ENCODE measurements around the gene SLC5A1.

Gene SLC5A1

DNA sequence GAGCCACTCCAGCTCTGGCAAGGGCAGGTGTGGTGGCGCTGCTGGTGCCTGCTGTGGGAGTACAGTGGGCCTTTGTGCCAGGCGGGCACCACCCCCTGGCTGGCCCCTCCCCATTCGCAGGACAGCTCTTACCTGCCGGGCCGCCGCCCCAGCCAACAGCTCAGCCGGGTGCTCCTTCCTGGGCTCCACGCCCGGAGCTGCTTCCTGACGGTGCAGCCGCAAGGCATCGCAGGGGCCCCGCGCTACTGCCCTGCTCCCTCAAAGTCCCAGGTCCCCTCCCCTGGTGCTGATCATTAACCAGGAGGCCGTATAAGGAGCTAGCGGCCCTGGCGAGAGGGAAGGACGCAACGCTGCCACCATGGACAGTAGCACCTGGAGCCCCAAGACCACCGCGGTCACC lies at the start of gene SLC5A1:
TSS of gene SLC5A1 (plus strand) at position 338 of the 400 bp plus-strand sequence. CDS start at position 359, 21 bp downstream.
- DNase-seq = no peak

DNA sequence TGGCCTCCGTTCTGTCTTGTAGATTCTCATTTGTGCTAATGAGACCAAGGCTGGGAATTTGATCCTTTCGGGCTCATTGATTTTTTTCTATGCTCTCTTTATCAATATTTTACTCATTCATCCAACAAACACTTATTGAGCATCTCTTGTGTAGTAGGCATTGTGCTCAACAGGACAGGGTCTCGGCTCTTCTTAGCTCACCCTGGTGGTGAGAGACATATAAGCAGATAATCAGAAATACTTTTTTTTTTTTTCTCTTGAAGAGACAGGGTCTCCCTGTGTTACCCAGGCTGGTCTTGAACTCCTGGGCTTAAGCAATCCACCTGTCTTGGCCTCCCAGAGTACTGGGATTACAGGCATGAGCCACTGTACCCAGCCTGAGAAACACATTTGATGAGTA lies 48.0 kb upstream of the SLC5A1 start:
- DNase-seq = no peak

DNA sequence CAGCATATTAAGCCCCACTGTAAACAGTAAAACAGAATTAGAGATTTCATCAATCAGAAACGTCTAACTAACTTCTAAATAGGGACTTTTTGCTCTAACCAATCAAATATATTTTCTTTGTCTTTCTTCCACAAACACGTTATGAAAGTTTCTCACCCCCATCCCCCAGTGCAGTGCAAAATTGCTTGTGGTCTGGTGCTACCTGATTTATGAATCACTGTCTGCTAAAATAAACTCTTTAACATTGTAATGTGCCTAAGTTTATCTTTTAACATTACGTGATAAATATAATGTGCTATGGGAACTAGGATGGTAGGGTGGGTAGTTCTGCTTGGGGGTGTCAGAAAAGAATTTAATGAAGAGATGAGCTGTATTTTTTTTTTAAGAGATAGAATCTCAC lies 47.3 kb upstream of the SLC5A1 start:
- no peak for DNase-seq

DNA sequence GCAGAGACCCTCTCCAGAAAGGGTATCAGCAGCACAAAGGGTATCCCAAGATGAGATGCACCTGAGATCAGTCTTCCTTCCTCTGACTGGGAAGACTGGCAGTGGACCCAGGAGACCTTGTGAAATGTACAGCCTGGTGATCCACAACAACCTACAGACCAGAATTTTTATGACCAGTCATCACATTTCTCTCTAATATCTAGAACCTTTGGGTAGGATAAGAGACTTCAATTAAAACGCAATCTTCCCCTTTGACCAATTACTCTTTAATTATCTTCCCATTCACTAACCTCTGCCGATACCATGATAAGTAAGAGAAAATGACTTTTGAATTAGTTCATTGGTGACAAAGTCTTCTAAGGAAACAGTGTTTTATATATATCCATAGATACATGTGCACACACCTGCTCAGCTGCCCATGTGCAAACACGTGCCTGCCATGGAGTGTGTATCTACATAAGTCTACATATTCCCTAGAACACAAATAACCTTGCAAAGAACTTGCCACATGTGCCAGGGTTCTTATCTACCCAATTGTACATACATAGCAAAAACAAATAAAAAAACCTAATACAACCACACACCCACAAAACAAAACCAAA lies 44.2 kb upstream of the SLC5A1 start:
- DNase-seq = no peak

DNA sequence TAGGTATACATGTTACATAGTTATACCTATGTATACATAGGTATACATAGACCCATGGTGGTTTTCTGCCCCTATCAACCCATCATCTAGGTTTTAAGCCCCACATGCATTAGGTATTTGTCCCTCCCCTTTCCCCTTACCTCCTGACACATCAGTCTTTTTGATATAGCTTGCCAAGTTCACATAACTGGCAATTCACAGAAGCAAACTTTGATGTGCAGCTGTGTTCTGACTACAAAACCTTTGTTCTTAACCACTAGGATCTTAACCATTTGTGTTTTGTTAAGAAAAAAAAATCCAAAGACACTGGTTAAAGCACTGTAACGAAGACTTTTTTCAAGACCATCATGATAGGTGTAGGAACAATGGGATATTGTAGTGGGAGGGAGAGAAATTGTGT lies 42.9 kb upstream of the SLC5A1 start:
- DNase-seq = no peak

DNA sequence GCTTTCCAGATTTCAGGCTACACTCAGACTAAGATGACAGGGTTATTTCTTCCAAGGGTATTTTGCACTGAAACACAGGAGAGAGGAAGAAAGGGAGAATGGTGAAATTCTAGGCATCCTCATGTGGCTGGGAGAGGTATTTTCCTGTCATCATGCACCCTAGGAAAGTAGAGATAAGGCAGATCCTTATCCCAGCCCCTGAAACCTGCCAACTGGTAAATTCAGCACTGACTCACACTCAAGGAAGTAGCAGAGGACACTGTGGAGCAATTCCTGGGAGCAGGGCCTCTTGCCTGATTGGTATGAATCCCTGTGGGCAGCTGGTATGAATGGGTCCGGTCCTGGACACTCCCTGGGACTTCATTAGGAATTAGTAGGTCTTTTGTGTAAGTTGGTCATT lies 37.6 kb upstream of the SLC5A1 start:
- DNase-seq = no peak

DNA sequence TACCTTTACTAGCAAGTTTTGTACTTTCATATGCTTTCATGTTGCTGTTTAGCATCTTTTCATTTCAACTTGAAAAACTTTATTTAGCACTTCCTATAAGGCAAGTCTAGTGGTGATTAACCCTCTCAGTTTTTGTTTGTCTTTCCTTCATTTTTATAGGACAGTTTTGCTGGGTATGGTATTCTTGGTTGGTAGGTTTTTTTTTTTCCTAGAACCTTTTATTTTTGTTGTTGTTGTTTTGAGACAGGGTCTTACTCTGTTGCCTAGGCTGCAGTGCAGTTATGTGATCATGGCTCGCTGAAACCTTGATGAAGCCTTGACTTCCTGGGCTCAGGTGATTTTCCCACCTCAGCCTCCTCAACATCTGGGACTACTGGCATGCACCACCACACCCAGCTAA lies 29.9 kb upstream of the SLC5A1 start:
- DNase-seq = no peak

DNA sequence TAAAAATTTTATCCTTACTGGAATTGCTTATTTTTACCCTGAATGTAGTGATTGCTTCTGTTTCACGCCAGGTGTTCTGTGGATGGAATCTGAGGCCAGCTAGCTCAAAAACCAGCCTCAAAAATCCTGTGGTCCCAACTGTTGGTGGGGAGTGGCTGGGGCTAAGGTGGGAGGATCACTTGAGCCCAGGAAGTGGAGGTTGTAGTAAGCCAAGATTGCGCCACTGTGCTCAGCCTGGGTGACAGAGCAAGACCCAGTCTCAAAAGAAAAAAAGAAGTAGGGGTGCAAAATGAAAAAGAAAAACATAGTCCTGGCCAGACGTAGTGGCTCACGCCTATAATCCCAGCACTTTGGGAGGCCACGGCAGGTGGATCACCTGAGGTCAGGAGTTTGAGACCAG lies 27.0 kb upstream of the SLC5A1 start:
- no peak for DNase-seq

DNA sequence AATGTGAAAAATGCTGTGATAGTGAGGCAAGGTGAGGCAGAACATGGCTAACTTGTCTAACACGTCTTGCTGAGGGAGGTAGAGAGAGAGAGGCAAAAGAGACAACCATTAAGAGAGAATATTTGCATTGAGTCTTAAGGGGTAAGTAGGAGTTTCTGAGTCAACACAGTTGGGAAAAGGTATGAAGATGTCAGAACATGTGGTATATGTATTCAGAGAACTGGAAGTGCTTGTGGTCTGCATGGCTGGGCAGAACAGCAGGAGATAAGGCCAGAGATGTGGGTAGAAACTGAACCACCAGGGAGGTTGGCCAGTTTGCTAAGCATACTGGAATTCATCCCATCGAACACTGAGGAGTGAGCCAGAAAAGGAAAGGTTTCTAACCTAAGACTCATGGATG lies 25.0 kb upstream of the SLC5A1 start:
- DNase-seq = peak; percentile 13

DNA sequence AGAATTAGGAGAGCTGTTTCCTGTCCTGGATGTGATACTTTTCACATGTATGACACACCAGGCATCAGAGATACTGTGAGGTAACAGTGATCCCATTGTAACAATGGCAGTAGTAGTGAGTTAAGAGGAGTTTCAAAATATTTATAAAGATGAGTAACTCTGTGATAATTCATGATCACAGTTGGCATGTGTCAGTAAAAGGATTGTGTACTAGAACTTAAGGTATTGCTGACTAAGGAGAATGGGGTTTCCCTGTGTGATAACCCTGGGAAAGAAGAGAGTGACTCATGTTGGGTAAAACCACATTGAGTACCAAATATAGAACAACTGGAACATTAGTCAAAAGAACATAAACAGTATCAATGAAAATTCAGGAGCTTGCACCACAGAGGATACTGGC lies 22.9 kb upstream of the SLC5A1 start:
- DNase-seq = no peak

DNA sequence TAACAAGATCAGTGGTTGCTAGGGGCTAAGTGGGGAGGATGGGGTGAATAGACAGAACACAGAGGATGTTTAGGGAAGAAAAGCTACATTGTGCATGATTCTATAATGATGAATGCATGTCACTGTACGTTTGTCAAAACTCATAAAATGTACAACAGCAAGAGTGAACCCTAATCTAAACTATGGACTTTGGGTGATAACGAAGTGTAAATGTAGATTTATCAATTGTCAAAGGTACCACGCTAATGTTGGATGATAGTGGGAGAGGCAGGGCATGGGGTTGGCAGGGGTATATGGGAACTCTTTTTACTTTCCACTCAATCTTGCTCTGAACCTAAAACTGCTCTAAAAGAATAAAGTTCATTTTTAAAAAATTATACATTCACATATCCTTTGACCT lies 21.3 kb upstream of the SLC5A1 start:
- no peak for DNase-seq

DNA sequence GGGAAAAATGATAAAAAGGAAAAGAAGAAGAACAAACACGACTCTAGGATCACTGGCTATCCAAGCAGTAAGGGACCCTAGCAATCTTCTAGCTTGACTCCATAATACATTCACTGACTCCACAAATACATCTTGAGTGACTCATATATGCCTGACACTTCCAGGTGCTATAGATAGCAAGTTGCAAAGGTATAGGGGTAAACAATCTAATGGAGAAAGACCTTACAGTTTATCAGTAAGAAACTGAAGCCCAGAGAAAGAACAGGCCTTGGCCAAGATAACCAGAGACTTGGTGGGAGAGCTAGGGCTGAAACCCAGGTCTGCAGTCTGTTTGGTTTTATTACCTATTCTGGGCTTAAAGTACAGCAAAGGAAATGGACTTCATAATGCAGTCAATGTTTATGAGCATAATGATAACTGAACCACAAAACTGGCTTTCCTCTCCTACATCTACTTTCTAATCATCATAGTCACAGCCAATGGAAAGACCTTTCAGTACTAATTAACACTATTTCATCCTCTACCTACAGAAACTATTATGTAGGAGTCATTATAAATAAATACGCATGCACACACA lies 19.7 kb upstream of the SLC5A1 start:
- DNase-seq = no peak

DNA sequence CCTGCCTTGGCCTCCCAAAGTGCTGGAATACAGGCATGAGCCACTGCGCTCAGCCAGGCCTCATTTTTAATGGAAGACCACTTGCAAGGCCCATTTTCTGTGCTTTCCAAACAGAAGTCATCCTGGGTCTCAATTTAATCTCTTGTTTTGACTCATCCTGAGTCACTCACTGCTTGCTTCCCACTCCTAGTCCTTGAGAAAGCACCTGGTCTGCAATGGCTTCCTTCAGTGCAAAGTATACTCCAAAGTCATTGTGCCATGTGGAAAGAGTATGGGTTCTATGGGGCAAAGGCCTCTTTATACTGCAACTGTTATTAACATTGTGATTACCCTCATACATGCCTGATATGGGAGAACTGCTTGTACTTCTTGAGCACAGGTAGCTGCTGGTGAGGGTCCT lies 18.3 kb upstream of the SLC5A1 start:
- no peak for DNase-seq

DNA sequence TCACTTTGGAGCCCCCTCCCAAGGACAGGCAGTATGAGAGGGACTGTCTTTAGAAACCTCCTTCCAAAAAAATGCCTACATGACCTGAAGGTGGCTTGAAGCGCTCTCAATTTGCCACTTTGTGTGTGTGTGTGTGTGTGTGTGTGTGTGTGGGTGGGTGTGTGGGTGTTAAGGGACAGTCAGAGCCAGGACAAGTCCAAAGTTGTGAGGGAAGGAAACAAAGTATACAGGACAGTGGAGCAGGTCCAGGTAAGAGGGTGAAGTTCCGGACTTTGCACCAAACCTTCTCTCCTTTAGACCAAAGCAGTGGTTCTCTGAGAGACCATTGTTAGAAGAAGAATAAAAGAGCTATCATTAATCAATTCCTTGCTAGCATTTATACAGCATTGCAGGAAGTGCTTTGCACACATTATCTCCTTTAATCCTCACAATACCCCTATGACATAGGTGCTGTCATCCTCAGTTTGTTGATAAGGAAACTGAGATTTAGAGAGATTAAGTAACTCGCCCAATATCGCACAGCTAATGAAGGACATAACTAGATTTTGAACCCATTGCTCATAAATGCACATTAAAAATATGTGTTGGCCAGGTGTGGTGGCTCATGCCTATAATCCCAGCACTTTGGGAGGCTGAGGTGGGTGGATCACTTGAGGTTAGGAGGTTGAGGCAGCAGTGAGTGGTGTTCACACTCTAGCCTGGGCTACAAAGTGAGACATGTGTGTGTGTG lies 12.4 kb upstream of the SLC5A1 start:
- no peak for DNase-seq

DNA sequence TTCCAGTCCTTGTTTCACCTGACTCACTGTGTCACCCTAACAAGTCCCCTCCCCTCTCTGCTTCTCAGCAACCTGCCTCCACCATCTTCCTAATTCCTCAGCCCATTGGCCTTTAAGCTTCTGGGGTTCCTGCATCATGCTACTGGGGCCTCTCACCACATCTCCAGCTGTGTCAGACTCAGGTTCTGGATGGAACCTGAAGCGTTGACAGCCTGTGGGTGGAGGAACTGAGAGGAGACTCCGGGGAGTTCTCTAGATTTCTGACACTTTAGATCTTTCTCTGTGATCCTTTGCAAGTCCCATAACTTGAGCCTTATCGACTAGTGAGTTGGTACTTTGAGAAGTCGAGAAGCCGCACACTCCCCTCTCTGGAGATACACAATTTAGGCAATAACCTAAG lies 11.6 kb upstream of the SLC5A1 start:
- no peak for DNase-seq

DNA sequence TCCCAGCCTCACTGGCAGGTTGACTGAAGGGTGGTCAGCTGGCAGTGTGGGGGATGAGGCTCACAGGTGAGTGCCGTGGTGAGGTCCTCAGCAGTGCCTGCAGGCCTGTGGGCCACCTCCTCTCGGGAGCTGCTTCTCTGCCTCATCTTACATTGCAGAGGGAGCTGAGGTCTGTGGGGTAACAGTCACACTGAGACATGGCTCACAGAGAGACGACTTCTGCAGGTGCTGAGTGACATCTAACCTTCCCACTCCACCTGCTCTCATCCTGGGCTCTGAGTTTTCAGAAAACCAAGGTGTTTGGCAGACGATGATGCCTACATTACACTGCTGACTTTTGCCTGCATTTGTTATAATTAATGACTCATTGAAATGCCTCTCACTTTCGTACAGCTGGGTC lies 8.8 kb upstream of the SLC5A1 start:
- DNase-seq = no peak

DNA sequence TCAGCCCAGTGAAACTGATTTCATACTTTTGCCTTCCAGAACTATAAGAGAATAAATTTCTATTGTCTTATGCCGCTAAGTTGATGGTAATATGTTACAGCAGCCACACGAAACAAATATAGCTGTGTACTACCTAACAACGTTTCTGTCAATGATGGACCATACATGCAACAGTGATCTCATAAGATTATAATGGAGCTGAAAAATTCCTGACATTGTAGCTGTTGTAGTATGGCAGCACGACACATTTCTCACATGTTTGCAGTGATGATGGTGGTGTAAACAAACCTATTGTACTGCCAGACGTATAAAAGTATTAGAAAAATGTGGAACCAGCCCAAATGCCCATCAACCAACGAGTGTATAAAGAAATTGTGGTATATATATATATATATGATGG lies 5.8 kb upstream of the SLC5A1 start:
- DNase-seq = no peak

DNA sequence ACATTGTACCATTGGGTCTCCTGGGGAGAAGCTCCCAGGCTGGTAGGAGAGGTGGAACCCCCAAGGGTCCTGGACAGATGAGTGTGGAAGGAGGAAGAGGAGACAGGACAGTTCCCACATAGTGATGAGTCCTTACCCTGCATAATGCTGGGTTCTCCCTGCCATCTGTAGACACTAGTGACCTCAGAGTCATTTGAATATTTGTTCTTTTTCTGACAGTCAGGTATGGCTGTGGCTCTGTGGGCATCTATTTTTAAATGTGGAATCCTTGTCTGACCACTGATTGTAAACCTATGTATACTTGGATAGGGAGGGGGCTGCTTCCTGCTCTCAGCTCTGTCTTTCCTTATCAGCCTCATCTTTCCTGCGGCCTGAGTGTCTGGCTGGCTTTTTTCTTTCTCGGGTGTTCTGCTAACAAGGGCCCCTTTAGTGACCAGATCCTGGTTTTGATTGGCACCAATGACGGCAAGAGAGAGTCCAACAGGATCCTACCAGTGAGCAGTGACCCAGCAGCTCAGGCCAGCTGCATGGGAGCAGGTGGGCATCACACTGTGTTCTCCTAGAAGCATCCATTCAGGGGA lies 2.6 kb upstream of the SLC5A1 start:
- DNase-seq = no peak

DNA sequence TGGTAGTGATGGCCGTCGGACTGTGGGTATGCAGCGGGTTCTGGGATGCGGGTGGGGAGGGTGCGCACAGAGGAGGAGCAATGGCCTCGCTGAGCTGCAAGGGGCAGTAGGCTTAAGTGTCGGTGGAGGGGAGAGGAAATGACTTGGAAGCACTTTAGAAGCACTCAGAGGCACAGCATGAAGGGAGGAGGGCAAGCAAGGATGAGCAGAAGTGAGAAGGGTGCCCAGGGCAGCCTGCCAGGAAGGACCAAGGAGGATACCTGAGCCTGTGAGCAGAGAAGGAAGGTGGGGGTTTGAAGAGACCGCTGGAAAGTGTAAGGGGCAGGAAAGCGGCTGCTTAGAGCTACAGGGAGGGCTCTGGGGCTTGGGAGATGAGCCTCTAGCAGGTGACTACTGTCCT lies 330 bp downstream of the SLC5A1 start:
- no peak for DNase-seq

DNA sequence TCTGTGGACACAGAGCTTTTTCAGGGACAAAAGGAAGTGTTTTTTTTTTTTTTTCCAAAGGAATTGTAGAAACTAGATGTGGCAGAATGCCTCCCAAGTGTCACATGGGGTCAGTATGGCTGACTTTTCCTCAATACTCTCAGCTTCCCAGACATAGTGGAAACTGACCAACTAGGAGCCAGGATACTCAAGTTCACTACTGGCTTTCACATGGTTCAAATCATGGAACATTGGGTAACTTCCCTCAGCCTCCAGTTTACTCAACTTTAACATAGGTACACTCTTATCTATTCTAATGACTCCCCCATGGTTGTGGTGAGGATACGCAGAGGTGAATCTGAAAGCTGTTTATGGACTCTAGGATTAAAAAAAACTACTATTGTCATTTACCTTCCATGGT lies 1.4 kb downstream of the SLC5A1 start:
- no peak for DNase-seq

DNA sequence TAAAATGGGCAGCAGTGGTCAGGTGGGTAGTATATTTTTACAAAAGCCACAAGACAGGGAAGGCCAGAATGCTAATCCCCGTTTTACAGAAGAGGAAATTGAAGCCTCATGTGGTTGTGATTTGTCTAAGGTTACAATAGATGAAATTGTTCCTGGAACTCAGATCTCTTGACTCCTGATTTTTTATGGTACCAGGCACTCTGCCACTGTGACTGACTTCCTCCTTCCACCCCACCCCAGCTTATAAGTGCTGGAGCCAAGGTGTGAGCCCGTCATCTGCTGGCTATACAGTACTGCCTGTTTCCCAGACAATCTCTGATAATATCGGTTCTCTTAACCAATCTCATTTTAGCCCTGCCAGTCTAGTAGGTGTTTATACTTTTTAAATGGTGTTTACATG lies 1.9 kb downstream of the SLC5A1 start:
- no peak for DNase-seq

DNA sequence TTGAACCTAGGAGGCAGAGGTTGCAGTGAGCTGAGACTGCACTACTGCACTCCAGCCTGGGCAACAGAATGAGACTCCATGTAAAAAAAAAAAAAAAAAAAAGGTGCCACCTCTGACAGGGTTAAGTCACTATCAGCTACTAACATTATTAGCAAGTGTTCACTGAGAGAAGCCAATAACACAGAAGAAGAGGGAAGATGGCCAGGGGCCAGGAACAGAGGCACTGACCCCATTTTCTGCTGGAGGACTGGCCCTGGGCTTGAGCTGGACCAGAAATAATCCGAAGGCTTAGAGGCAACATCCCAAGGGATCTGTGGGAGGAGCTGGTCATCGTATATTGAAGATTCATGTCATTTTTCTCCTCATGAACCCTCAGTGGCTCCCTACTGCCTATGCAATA lies 5.0 kb downstream of the SLC5A1 start:
- no peak for DNase-seq

DNA sequence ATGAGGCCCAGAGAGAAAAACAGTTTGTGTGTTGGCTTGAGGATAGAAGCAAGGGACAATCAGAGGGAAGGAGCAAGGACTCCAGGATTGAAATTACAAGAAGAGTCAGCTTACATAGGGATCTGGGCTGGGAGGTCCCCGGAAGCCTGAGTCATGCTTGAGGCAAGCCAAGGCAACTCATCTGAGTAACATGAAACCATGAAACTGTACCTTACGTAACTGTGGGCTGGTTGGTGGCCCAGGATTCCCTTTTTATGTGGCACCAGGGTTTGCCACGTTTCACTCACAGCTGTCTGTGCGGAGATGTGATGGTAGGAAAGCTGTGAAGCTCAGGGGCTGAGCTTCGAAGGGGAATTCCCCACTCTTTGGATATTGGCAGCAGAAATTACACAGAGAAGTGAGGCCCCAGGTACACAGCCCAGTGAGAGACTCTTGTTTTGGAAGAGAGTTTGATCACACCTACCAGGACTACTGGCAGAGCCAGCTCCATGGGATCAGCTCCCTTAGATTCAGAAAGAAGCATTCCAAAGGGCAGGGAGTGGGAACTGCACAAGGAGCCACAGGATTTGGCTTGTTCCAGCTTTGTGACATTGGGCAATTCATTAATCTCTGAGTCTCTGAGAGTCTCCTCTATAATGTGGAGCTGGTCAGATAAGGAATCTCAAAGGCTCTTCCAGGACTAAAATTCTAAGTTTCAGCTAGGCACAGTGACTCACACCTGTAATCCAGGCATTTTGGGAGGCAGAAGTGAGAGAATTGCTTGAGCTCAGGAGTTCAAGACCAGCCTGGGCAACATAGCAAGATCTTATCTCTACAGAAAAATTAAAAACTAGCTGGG lies 7.8 kb downstream of the SLC5A1 start:
- DNase-seq = no peak

All from hematopoietic multipotent progenitor cell treated with erythropoietin and hydrocortisone succinate and interleukin-3 and kit ligand, for 8 days (in vitro differentiated cells).